HCT116 (cell line): ENCODE results near the gene PROK2. TPM values are rescaled to one million over a fixed set of nuclear protein-coding genes. Genes with fewer than 3 reads are reported as not detected.

Experiments
- ATAC-seq: fragments of 200-7000 bp; cut with Tn5 transposase; 2 replicates; pipeline ENCODE4 v1.9.1; 2020; ENCODE audit warnings: mild to moderate bottlenecking, moderate library complexity
- BruUV-seq: library from RNA; stranded (reverse); fragments of 400-500 nt; replicated peaks from 2 replicates; lab custom pipeline; 2021; lab: Mats Ljungman, UMichigan
- CTCF ChIA-PET: fragments of 300-600 bp; sonication (Branson Sonifier 250); formaldehyde crosslinking; loops from one replicate; lab custom pipeline; 2021; ENCODE audit warnings: antibody characterized with exemption; lab: Charles Lee
- POLR2A ChIA-PET: fragments of 300-600, 350-600 bp; sonication (Branson Sonifier 250); formaldehyde crosslinking; loops from one replicate; lab custom pipeline; 2021; ENCODE audit warnings: antibody characterized with exemption; lab: Charles Lee
- RAD21 ChIA-PET, 2 experiments: fragments of 300-600 bp; sonication (Branson Sonifier 250); formaldehyde crosslinking; loops; one replicate each; lab custom pipeline; 2023; ENCODE audit warnings: low total read pairs in 2 of 2; ENCODE audit not compliant: uncharacterized antibody in 2 of 2, unreplicated experiment in 2 of 2, low non-redundant PET in 1 of 2; lab: Charles Lee
- DNase-seq: peaks from one replicate; pipeline ENCODE4 v3.0.0-alpha.2; 2010; ENCODE audit warnings: low read depth, low spot score
- H2AFZ ChIP-seq: fragments of 200-600 bp; shearing (Covaris generic), sonication (generic); 2 replicates; pipeline ENCODE4 v1.6.1; 2017; ENCODE audit warnings: low read depth, mixed run types, mixed read lengths, antibody characterized with exemption, low read length; ENCODE audit not compliant: poor library complexity, severe bottlenecking
- H3K27ac ChIP-seq: 2 replicates; pipeline ENCODE4 v1.5.1; 2012; ENCODE audit warnings: low read depth, low read length
- H3K27me3 ChIP-seq: fragments of 200-600 bp; sonication (generic); 2 replicates; pipeline ENCODE4 v1.6.1; 2016; ENCODE audit warnings: mixed run types, low read length, mixed read lengths; ENCODE audit not compliant: insufficient read depth
- H3K36me3 ChIP-seq, 2 experiments: fragments of 200-500 bp in 1 of 2; fragments of 200-600 bp in 1 of 2; sonication (Bioruptor generic) in 1 of 2; sonication (generic) in 1 of 2; 2 replicates each; pipeline versions ENCODE4 v1.5.1 to v1.6.1; 2014 to 2016; ENCODE audit warnings: low read length in 2 of 2, inconsistent platforms in 1 of 2, mixed read lengths in 1 of 2, mixed run types in 1 of 2; ENCODE audit not compliant: insufficient read depth in 2 of 2, control insufficient read depth in 1 of 2
- H3K4me1 ChIP-seq, 2 experiments: fragments of 200-600 bp in 1 of 2; sonication (generic) in 1 of 2; 2 replicates each; pipeline versions ENCODE4 v1.5.1 to v1.6.1; 2012 to 2017; ENCODE audit warnings: low read length in 2 of 2, inconsistent platforms in 1 of 2, mild to moderate bottlenecking in 1 of 2, mixed read lengths in 1 of 2, mixed run types in 1 of 2, moderate library complexity in 1 of 2; ENCODE audit not compliant: insufficient read depth in 2 of 2, control insufficient read depth in 1 of 2
- H3K4me2 ChIP-seq: fragments of 200-600 bp; sonication (generic); 2 replicates; pipeline ENCODE4 v1.6.1; 2017; ENCODE audit warnings: mixed run types, low read length, mixed read lengths
- H3K4me3 ChIP-seq, 2 experiments: fragments of 200-600 bp in 1 of 2; sonication (generic) in 1 of 2; replicated peaks in 1 of 2; 2 replicates each; pipeline ENCODE4 v1.5.1; 2011 to 2016; ENCODE audit warnings: low read length in 2 of 2, control low read depth in 1 of 2, low read depth in 1 of 2, mild to moderate bottlenecking in 1 of 2, mixed read lengths in 1 of 2, mixed run types in 1 of 2
- H3K79me2 ChIP-seq: fragments of 200-600 bp; sonication (generic); 2 replicates; pipeline ENCODE4 v1.6.1; 2017; ENCODE audit warnings: mild to moderate bottlenecking, mixed run types, low read length, moderate library complexity, mixed read lengths; ENCODE audit not compliant: insufficient read depth
- H3K9ac ChIP-seq: fragments of 200-600 bp; sonication (generic); 2 replicates; pipeline ENCODE4 v1.6.1; 2016; ENCODE audit warnings: low read length, mixed read lengths
- H3K9me2 ChIP-seq: fragments of 200-600 bp; sonication (generic), shearing (Covaris generic); 2 replicates; pipeline ENCODE4 v1.6.1; 2017; ENCODE audit warnings: mixed run types, mild to moderate bottlenecking, moderate library complexity; ENCODE audit not compliant: insufficient read depth
- H3K9me3 ChIP-seq, 2 experiments: fragments of 200-500 bp in 1 of 2; fragments of 200-600 bp in 1 of 2; sonication (Bioruptor generic) in 1 of 2; sonication (generic) in 1 of 2; 2 replicates each; pipeline ENCODE4 v1.6.1; 2014 to 2017; ENCODE audit warnings: low read length in 2 of 2, mixed read lengths in 2 of 2, inconsistent platforms in 1 of 2, low read depth in 1 of 2, mild to moderate bottlenecking in 1 of 2, mixed run types in 1 of 2, moderate library complexity in 1 of 2; ENCODE audit not compliant: control insufficient read depth in 1 of 2, insufficient read depth in 1 of 2
- H4K20me1 ChIP-seq: fragments of 200-600 bp; sonication (generic), shearing (Covaris generic); 2 replicates; pipeline ENCODE4 v1.6.1; 2017; ENCODE audit warnings: mixed run types, mild to moderate bottlenecking, moderate library complexity; ENCODE audit not compliant: insufficient read depth
- CEBPB ChIP-seq: IDR thresholded peaks from 2 replicates; pipeline ENCODE4 v1.6.1; 2012; ENCODE audit warnings: low read depth
- CTCF ChIP-seq, 3 experiments: fragments of 200-600 bp in 1 of 3; sonication (generic) in 1 of 3; IDR thresholded peaks in 2 of 3; conservative IDR thresholded peaks in 1 of 3; 2 replicates each; pipeline ENCODE4 v1.5.1; 2012 to 2017; ENCODE audit warnings: low read depth in 2 of 3, low read length in 2 of 3, antibody characterized with exemption in 1 of 3, borderline replicate concordance in 1 of 3, control low read depth in 1 of 3, mild to moderate bottlenecking in 1 of 3, mixed read lengths in 1 of 3, mixed run types in 1 of 3, moderate library complexity in 1 of 3; ENCODE audit not compliant: insufficient read depth in 1 of 3
- EGR1 ChIP-seq: IDR thresholded peaks from 2 replicates; pipeline ENCODE4 v1.6.1; 2012; ENCODE audit warnings: low read depth
- ELF1 ChIP-seq: IDR thresholded peaks from 2 replicates; pipeline ENCODE4 v1.6.1; 2012; ENCODE audit warnings: low read depth, borderline replicate concordance
- EZH2 ChIP-seq: fragments of 200-600 bp; sonication (generic); IDR thresholded peaks from 2 replicates; pipeline ENCODE4 v1.6.1; 2017; ENCODE audit warnings: antibody characterized with exemption, mixed run types
- FOSL1 ChIP-seq: IDR thresholded peaks from 2 replicates; pipeline ENCODE4 v1.6.1; 2012; ENCODE audit warnings: low read depth
- JUND ChIP-seq: IDR thresholded peaks from 2 replicates; pipeline ENCODE4 v1.6.1; 2012
- POLR2A ChIP-seq: IDR thresholded peaks from 2 replicates; pipeline ENCODE4 v1.7.0; 2011; ENCODE audit warnings: borderline replicate concordance; ENCODE audit not compliant: insufficient read depth, insufficient read length; ENCODE audit errors: extremely low read depth
- RAD21 ChIP-seq: IDR thresholded peaks from 2 replicates; pipeline ENCODE4 v1.6.1; 2012; ENCODE audit warnings: low read depth, mild to moderate bottlenecking
- SP1 ChIP-seq: IDR thresholded peaks from 2 replicates; pipeline ENCODE4 v1.6.1; 2012; ENCODE audit warnings: low read depth
- TCF7L2 ChIP-seq: IDR thresholded peaks from 2 replicates; pipeline ENCODE4 v1.7.0; 2011; ENCODE audit warnings: borderline replicate concordance, inconsistent platforms; ENCODE audit not compliant: insufficient read depth, insufficient read length; ENCODE audit errors: extremely low read depth
- YY1 ChIP-seq: IDR thresholded peaks from 2 replicates; pipeline ENCODE4 v1.6.1; 2011; ENCODE audit warnings: low read length, low read depth, moderate library complexity, mild to moderate bottlenecking; ENCODE audit not compliant: insufficient replicate concordance; ENCODE audit errors: extremely low read depth
- ZBTB33 ChIP-seq: IDR thresholded peaks from 2 replicates; pipeline ENCODE4 v1.6.1; 2011; ENCODE audit warnings: mild to moderate bottlenecking, low read length, moderate library complexity; ENCODE audit not compliant: insufficient replicate concordance; ENCODE audit errors: extremely low read depth
- ZFX ChIP-seq: fragments of 450-650 bp; IDR thresholded peaks from 2 replicates; pipeline ENCODE4 v1.6.1; 2017
- ZNF274 ChIP-seq: fragments of 200-500 bp; sonication (Bioruptor generic); IDR thresholded peaks from 2 replicates; pipeline ENCODE4 v1.6.1; 2014; ENCODE audit warnings: mild to moderate bottlenecking, low read depth, low read length, inconsistent platforms
- intact Hi-C: fragments of 100-400 bp; cut with micrococcal nuclease; formaldehyde crosslinking; loops from 2 replicates; pipeline ENCODE4 v1.10.0; 2022
- total RNA-seq: library from RNA; stranded (reverse); gene quantifications from one replicate; pipeline ENCODE4 v1.2.1, GENCODE V29; 2021; ENCODE audit not compliant: unreplicated experiment
- TF ChIP-seq, protein P1 (sequence below): IDR thresholded peaks from 2 replicates; pipeline ENCODE4 v1.6.1; 2012
- TF ChIP-seq, protein P2 (sequence below): IDR thresholded peaks from 2 replicates; pipeline ENCODE4 v1.6.1; 2012
- TF ChIP-seq, protein P3 (sequence below): IDR thresholded peaks from 2 replicates; pipeline ENCODE4 v1.6.1; 2012; ENCODE audit warnings: low read depth

PROK2 gene
- total RNA-seq, 1 experiment from 2014 or later, result not detected

DNA sequence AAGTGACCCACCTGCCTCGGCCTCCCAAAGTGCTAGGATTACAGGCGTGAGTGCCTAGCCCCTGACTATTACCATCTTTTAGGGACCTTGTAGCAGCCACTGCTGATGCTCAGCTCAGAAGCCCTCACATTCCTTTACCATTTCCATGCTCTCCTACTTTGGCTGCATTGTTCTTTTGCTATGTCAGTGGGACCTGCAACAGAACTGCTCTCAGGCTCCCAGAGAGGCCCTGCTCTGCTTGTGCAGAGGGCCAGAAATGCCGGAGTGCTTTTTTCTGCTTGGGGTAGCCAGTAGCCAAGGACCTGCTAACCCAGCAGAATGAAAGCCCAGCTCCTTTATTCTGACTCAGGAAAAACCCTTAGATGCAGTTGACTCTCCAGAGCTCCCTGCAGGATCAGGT lies 18.3 kb upstream of the PROK2 start:
- CTCF ChIA-PET, result no interaction called here
- POLR2A ChIA-PET, result no interaction called here
- H3K79me2 ChIP-seq, result no peaks in the 10 kb centered on the region
- no peaks in the 10 kb centered on the region for H3K9me3 ChIP-seq
- H4K20me1 ChIP-seq, result no peaks in the 10 kb centered on the region
- BruUV-seq, result no TSS peak
- H3K9me2 ChIP-seq, result no peaks in the 10 kb centered on the region
- DNase-seq (no peak), ATAC-seq (no peak)
- H3K27ac ChIP-seq, result no peak overlapping the region
- H3K4me2 ChIP-seq, result no peak overlapping the region
- H3K4me3 ChIP-seq, result no peak overlapping the region
- peaks cover 21% of the 10 kb centered on the region for H3K27me3 ChIP-seq
- H3K36me3 ChIP-seq, result no peaks in the 10 kb centered on the region
- intact Hi-C loops, result no loop called here
- no peak overlapping the region for H3K9ac ChIP-seq
- no peak overlapping the region for H2AFZ ChIP-seq
- no peaks in the 10 kb centered on the region for H3K4me1 ChIP-seq
- RAD21 ChIA-PET, result no interaction called here
- TF ChIP-seq FOSL1, result no peak
- TF ChIP-seq, protein P1, sequence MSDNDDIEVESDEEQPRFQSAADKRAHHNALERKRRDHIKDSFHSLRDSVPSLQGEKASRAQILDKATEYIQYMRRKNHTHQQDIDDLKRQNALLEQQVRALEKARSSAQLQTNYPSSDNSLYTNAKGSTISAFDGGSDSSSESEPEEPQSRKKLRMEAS, result no peak
- TF ChIP-seq TCF7L2, result no peak
- TF ChIP-seq, protein P2, sequence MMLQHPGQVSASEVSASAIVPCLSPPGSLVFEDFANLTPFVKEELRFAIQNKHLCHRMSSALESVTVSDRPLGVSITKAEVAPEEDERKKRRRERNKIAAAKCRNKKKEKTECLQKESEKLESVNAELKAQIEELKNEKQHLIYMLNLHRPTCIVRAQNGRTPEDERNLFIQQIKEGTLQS, result no peak
- TF ChIP-seq ZBTB33, result no peak
- no peak for TF ChIP-seq POLR2A
- no peak for TF ChIP-seq YY1
- no peak for TF ChIP-seq ZFX
- TF ChIP-seq CTCF (IDR thresholded peaks at IDR 0.05 in 2 of 3, conservative IDR thresholded peaks at IDR 0.05 in 1 of 3; ENCODE audit: borderline replicate concordance in 1 of 3, insufficient read depth in 1 of 3, low read depth in 2 of 3, low read length in 2 of 3), result no peak
- TF ChIP-seq ZNF274, result no peak
- no peak for TF ChIP-seq JUND
- no peak for TF ChIP-seq RAD21
- TF ChIP-seq, protein P3, sequence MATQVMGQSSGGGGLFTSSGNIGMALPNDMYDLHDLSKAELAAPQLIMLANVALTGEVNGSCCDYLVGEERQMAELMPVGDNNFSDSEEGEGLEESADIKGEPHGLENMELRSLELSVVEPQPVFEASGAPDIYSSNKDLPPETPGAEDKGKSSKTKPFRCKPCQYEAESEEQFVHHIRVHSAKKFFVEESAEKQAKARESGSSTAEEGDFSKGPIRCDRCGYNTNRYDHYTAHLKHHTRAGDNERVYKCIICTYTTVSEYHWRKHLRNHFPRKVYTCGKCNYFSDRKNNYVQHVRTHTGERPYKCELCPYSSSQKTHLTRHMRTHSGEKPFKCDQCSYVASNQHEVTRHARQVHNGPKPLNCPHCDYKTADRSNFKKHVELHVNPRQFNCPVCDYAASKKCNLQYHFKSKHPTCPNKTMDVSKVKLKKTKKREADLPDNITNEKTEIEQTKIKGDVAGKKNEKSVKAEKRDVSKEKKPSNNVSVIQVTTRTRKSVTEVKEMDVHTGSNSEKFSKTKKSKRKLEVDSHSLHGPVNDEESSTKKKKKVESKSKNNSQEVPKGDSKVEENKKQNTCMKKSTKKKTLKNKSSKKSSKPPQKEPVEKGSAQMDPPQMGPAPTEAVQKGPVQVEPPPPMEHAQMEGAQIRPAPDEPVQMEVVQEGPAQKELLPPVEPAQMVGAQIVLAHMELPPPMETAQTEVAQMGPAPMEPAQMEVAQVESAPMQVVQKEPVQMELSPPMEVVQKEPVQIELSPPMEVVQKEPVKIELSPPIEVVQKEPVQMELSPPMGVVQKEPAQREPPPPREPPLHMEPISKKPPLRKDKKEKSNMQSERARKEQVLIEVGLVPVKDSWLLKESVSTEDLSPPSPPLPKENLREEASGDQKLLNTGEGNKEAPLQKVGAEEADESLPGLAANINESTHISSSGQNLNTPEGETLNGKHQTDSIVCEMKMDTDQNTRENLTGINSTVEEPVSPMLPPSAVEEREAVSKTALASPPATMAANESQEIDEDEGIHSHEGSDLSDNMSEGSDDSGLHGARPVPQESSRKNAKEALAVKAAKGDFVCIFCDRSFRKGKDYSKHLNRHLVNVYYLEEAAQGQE, result no peak
- TF ChIP-seq ELF1, result no peak
- TF ChIP-seq EGR1, result no peak
- no peak for TF ChIP-seq SP1
- TF ChIP-seq EZH2, result no peak
- TF ChIP-seq CEBPB, result no peak
- TF ChIP-seq, all 23 proteins: peak for 0
